Neuron (in vitro differentiated cells): ENCODE results near the gene NAT14.

ENCODE experiments used
- H2AFZ ChIP-seq: one replicate; pipeline ENCODE4 v1.6.1; 2013; ENCODE audit warnings: low read depth, mild to moderate bottlenecking, inconsistent platforms, low read length, moderate library complexity
- H3K27me3 ChIP-seq: one replicate; pipeline ENCODE4 v1.6.1; 2013; ENCODE audit warnings: low read length; ENCODE audit not compliant: insufficient read depth
- H3K36me3 ChIP-seq: one replicate; pipeline ENCODE4 v1.6.1; 2013; ENCODE audit warnings: low read length; ENCODE audit not compliant: insufficient read depth
- H3K4me1 ChIP-seq: one replicate; pipeline ENCODE4 v1.6.1; 2013; ENCODE audit warnings: low read length; ENCODE audit not compliant: insufficient read depth
- H3K4me3 ChIP-seq: 2 replicates; pipeline ENCODE4 v1.5.1; 2013; ENCODE audit warnings: mild to moderate bottlenecking, low read length, moderate library complexity
- H3K9me3 ChIP-seq: one replicate; pipeline ENCODE4 v1.6.1; 2013; ENCODE audit warnings: low read length

NAT14 gene

DNA sequence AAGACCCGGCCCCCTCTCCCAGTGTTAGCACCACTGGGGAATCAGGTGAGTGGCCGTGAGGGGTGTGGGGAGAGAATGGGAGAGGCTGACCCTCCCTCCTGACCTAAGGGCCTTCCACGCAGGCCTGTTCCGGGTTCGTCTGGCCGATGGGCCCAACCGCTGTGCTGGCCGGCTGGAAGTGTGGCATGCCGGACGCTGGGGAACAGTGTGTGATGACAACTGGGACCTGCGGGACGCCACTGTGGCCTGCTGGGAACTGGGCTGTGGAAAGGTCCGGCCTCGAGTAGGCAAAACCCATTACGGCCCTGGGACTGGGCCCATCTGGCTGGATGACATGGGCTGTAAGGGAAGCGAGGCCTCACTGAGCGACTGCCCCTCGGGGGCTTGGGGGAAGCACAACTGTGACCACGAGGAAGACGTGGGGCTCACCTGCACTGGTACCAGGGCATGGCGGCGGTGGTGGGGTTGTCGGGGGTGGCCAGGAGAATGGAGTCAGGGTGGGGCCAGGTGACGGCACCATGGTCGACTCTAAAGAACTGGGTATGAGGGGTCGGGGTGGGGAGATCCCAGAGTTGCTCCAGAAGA is 15.5 kb downstream of the NAT14 start:
- Histone ChIP-seq H3K4me3 (no peak overlapping the region), H2AFZ (no peak overlapping the region), H3K4me1 (no peaks in the 10 kb centered on the region), H3K9me3 (no peaks in the 10 kb centered on the region), H3K27me3 (no peaks in the 10 kb centered on the region), H3K36me3 (no peaks in the 10 kb centered on the region)

DNA sequence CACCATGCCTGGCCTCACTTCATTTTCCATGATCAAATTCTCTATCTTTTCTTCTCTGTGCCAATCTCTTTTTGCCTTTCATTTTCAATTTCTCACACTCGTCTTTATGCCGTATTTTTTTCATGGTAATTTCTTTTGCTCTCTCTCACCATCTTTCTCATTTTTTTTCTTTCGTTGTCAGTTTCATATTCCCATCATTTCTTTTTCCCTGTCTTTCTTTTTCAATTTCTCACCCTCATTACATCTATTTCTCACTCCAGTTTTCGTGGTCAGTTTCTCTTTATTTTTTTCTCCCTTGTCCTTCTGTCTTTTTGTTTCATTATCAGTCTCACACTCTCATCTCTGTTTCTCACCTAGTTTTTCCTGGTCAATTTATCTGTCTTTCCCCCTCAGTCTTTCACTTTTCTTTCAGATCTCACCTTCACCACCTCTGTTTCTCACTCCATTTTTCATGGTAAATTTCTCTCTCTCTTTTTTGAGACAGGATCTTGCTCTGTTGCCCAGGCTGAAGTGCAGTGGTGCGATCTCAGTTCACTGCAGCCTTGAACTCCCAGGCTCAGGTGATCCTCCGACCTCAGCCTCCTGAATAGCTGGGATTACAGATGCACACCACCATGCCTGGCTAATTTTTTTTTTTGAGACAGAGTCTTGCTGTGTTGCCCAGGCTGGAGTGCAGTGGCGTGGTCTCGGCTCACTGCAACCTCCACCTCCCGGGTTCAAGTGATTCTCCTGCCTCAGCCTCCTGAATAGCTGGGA is 17.4 kb downstream of the NAT14 start:
- no peaks in the 10 kb centered on the region for H3K4me1 ChIP-seq
- H3K36me3 ChIP-seq: no peaks in the 10 kb centered on the region
- H3K4me3 ChIP-seq: no peak overlapping the region
- no peaks in the 10 kb centered on the region for H3K9me3 ChIP-seq
- no peak overlapping the region for H2AFZ ChIP-seq
- H3K27me3 ChIP-seq: no peaks in the 10 kb centered on the region

DNA sequence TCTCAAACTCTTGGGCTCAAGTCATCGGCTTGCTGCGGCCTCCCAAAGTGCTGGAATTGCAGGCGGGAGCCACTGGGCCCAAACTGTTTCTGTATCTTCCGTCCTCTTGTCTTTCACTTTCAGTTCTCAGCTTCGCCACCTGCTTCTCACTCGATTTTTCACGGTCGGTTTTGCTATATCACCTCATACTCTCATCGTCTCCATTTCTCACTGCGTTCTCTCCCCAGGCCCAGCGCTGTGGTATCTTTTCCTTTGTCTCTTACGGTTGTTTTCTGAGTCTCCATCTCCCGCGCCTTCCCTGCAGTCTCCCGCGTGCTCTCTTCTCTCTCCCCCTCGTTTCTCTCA is 18.1 kb downstream of the NAT14 start:
- Histone ChIP-seq H3K9me3 (no peaks in the 10 kb centered on the region), H3K4me3 (no peak overlapping the region), H3K27me3 (no peaks in the 10 kb centered on the region)

DNA sequence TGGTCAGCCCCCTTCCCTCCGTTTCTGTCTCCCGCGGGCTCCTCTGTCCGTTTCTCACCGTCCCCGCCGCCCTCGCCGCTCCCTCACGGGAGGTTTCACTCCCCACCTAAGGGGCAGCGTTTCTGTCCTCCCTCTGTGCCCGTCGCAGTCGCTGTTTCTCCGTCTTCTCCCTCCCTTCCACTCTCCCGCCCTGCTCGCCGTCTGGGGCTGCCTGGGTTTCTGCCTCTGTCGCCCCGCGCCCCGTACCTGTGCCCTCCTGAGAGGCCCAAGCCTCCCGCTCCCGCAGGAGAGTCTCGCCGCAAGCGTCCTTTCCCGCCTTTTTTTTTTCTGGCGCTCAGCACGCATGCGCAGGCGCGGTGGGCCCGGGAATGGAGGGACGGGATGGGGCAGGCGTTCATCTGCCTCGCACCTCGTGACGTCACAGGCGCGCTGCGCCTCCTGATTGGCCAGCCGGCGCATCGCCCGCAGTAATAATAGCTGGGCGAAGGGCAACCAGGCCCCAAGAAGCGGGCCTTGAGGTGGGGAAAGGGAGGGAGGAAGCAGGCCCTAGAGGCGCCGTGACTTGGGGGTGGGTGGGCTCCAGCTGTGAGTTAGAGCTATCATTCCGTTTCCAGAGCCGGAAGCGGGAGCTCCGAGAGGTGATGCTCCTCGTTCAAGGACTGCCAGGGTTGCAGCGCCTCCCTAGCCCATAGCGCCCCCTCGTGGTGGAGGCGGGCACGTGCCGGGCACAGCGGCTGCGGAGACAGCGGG is 18.7 kb downstream of the NAT14 start:
- no peaks in the 10 kb centered on the region for H3K9me3 ChIP-seq
- no peaks in the 10 kb centered on the region for H3K27me3 ChIP-seq
- peak overlapping the region; percentile 63 for H2AFZ ChIP-seq

More for the DNA sequence above, 18.1 kb downstream of the NAT14 start:
- no peaks in the 10 kb centered on the region for H3K4me1 ChIP-seq
- H3K36me3 ChIP-seq: no peaks in the 10 kb centered on the region
- no peak overlapping the region for H2AFZ ChIP-seq

DNA sequence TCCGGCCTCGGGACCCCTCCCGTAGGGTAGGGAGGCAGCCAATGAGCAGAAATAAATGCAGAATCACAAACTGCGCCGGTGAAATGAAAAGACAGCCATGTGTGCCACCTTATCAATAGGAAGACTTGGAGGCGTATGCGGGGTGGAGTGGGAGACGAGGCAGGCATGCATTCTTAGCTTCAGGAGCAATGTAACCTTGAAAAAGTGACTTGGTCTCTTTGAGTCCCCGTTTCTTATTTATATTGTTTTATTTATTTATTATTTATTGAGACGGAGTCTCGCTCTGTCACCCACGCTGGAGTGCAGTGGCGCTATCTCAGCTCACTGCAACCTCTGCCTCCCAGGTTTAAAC is 19.2 kb downstream of the NAT14 start:
- Histone ChIP-seq H3K36me3 (no peaks in the 10 kb centered on the region), H3K4me3 (peak overlapping the region; percentile 46), H3K4me1 (no peaks in the 10 kb centered on the region), H2AFZ (peak overlapping the region; percentile 63), H3K27me3 (no peaks in the 10 kb centered on the region), H3K9me3 (no peaks in the 10 kb centered on the region)

More for the DNA sequence above, 18.7 kb downstream of the NAT14 start:
- Histone ChIP-seq H3K36me3 (no peaks in the 10 kb centered on the region), H3K4me1 (no peaks in the 10 kb centered on the region), H3K4me3 (peak overlapping the region; percentile 46)

DNA sequence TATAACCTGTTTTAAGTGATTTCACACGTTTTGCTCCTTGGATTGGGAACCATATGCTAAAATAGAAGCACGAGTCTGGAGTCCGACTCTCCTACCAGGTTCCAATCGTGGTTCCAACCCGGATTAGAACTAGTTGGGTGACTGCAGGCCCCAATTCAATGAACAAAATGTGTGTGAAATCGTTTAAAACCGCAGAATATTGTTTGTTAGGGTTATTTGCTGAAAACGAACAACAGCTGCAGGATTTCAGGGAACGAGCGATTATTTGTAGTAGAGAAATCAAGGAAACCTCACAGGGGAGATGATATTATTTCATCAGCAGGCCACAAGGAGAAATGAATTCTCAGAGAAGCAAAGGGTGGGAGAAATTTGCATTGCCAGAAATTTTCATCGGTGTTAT is 20.0 kb downstream of the NAT14 start:
- Histone ChIP-seq H3K4me3 (no peak overlapping the region), H2AFZ (no peak overlapping the region), H3K4me1 (no peaks in the 10 kb centered on the region), H3K36me3 (no peaks in the 10 kb centered on the region), H3K27me3 (no peaks in the 10 kb centered on the region), H3K9me3 (no peaks in the 10 kb centered on the region)

DNA sequence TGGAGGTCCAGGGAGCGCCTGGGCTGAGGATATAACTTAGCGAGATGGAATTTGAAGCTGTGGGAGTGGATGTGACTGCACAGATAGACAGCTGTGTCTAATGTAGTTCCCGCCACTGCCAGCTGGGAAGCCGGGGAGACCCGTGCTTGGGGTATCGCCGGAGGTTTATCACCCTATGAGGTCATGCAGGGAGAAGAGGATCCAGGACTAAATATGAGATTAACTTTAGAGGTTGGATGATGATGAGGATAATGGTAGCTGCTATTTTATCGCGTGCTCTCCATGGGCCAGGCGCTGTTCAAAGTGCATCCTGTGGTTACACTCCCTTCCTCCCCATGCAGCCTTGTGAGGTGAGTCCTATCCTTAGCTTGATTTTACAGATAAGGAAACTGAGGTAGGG is 23.1 kb downstream of the NAT14 start:
- H2AFZ ChIP-seq: no peak overlapping the region
- no peaks in the 10 kb centered on the region for H3K4me1 ChIP-seq
- no peaks in the 10 kb centered on the region for H3K36me3 ChIP-seq
- no peak overlapping the region for H3K4me3 ChIP-seq
- no peaks in the 10 kb centered on the region for H3K9me3 ChIP-seq
- no peaks in the 10 kb centered on the region for H3K27me3 ChIP-seq

DNA sequence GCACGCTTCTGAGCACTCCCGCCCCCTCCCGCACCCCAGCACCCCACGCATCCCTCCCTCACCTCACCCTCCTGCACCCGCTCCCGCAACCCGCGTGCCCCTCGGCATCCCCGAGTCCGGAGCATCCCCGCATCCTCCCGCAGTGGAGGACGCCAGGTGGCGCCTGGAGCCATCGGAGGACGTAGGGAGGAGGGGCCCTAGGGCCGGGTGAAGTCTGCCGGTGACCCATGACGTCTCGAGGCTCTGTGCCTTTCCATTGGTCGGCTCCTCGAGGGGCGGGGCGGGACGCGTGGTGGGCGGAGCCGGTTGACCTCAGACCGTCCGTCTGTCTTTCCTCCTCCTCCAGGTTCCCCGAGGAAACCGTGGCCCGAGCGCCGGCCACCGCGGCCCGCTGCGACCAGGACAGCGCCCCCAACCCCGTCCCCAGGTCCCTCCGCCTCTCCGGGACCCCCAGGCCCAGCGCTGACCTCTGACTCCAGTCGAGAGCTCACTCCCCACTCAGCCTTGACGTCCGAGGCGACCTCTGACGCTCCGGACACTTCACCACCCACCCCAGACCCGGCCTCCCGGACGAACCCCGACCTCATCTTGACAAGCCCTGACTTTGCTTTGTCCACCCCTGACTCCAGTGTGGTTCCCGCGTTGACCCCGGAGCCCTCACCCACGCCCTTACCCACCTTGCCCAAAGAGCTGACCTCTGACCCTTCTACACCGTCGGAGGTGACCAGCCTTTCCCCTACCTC is 32.1 kb downstream of the NAT14 start:
- Histone ChIP-seq H3K4me3 (no peak overlapping the region), H3K27me3 (no peaks in the 10 kb centered on the region), H2AFZ (peak overlapping the region; percentile 31), H3K36me3 (no peaks in the 10 kb centered on the region), H3K4me1 (no peaks in the 10 kb centered on the region), H3K9me3 (no peaks in the 10 kb centered on the region)

DNA sequence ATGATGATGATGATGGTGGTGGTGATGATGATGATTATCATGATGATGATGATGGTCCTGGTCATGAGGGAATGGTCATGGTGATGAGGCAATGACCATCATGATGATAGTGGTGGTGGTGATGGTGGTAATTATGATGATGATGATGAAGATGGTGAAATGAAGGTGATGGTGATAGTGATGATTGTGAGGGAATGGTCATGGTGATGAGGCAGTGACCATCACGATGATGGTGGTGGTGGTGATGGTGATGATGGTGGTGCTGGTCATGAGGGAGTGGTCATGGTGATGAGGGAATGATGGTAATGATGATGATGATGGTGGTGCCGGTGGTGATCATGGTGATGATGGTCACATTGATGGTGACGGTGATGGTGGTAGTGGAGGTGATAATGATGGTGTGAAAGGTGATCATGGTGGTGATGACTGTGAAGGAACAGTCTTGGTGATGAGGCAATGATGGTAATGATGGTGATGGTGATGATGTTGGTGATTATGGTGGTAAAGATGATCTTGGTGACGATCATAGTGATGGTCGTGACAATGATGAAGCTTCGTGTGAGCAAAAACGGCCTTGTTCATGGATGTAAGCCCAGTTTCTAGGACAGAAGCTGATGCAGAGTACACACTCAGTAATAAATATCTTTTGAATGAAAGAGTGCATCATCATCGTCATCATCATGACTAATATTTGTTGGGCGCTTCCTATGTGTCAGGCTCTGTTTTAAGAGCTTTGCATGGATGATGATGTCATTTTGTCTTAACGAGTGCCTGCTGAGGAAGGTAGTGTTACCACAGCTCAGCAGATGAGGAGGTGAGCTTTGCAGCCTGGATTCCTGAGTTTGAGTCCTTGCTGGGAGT is 34.7 kb downstream of the NAT14 start:
- Histone ChIP-seq H3K27me3 (no peaks in the 10 kb centered on the region), H3K4me3 (no peak overlapping the region), H3K9me3 (no peaks in the 10 kb centered on the region)

DNA sequence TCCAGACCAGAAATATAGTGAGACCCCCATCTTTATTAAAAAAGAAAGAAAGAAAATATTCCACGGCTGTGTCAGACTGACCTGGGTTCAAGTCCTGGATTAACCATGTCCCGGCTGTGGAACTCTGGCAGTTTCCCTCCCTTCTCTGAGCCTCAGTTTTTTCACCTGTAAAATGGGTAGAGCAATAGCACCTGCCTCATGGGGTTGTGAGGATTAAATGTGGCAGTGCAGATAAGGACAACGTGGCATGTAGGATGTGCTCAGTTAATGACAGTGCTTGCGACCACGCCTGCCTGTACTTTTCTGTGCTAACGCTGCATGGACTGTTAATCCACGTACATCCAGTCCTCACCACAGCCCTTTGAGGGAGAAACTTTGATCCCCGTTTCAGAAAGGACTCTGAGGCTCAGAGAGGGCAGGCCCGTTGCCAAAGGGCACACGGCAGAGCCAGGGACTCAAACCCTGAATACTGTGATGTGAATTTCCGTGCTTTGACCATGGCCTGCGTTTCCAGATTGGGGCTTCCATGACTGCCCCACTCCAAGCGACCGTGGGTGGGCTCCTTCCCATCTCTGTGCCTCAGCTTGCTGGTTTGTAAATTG is 35.8 kb downstream of the NAT14 start:
- Histone ChIP-seq H3K4me1 (no peaks in the 10 kb centered on the region), H3K4me3 (no peak overlapping the region), H3K36me3 (no peaks in the 10 kb centered on the region), H3K9me3 (no peaks in the 10 kb centered on the region), H3K27me3 (no peaks in the 10 kb centered on the region), H2AFZ (no peak overlapping the region)

More for the DNA sequence above, 34.7 kb downstream of the NAT14 start:
- Histone ChIP-seq H2AFZ (no peak overlapping the region), H3K4me1 (no peaks in the 10 kb centered on the region), H3K36me3 (no peaks in the 10 kb centered on the region)

DNA sequence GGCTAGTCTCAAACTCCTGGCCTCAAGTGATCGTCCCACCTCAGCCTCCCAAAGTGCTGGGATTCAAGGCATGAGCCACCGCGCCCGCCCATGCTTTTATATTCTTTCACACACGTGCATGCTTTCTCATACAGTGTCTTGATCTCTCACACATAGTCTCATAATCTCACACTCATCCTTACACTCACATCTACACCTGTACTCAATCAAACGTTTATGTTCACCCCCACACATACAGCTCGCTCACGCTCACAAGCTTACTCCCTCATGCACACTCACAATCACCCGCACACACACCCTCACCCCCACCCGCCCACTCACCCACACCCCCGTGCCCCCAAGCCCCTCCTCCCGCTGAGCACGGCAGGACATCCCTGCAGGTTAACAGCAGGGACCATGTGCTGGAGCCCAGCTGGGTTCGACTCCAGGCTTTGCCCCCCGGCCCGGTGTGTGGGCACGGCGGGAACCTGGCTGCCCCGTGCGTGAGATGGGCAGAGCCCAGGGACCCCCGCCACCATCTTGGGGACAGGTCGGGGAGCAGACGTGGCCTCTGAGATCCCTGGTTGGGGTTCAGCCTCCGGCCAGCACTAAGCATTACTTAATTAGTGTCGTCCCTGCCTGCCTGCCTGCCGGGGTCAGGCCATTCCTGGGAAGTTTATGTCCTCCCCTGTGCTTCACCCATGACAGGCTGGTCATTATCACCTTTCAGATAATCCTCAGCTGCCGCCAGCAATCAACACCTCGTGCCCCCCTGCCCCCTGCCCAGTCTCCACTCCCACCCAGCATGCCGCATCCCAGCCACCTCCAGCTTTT is 40.5 kb downstream of the NAT14 start:
- no peaks in the 10 kb centered on the region for H3K9me3 ChIP-seq
- no peaks in the 10 kb centered on the region for H3K36me3 ChIP-seq
- no peak overlapping the region for H3K4me3 ChIP-seq
- no peak overlapping the region for H2AFZ ChIP-seq
- H3K4me1 ChIP-seq: peaks cover 4% of the 10 kb centered on the region
- no peaks in the 10 kb centered on the region for H3K27me3 ChIP-seq
